HEK293 (cell line): ENCODE data around the gene APEX1.
A peak's percentile ranks its signal among the peaks of the same experiment; 100 is the strongest.

Source experiments
- CTCF ChIA-PET: fragments of 350-600 bp; formaldehyde crosslinking; extraction: SDS; loops from one replicate; lab custom pipeline; 2021; ENCODE audit warnings: antibody characterized with exemption; lab: Yijun Ruan, JAX
- POLR2A ChIA-PET: fragments of 300-600 bp; formaldehyde crosslinking; extraction: SDS; loops from one replicate; lab custom pipeline; 2020; ENCODE audit warnings: antibody characterized with exemption, inconsistent platforms; lab: Yijun Ruan, JAX
- H3K27ac ChIP-seq: fragments of 200-500 bp; sonication (Bioruptor generic); 2 replicates; pipeline ENCODE4 v1.5.1; 2014; ENCODE audit warnings: low read depth, low read length, control low read depth, inconsistent platforms; ENCODE audit errors: extremely low read depth
- H3K36me3 ChIP-seq, 2 experiments: fragments of 200-500 bp in 1 of 2; sonication (Bioruptor generic) in 1 of 2; 1 replicate in 1 of 2; 2 replicates in 1 of 2; pipeline ENCODE4 v1.5.1; 2014 to 2017; ENCODE audit warnings: inconsistent platforms in 2 of 2, low read length in 2 of 2; ENCODE audit not compliant: control insufficient read depth in 2 of 2, insufficient read depth in 1 of 2
- H3K4me1 ChIP-seq: fragments of 200-500 bp; sonication (Bioruptor generic); 2 replicates; pipeline ENCODE4 v1.5.1; 2014; ENCODE audit warnings: mild to moderate bottlenecking, low read length, inconsistent platforms; ENCODE audit not compliant: control insufficient read depth, insufficient read depth
- H3K4me3 ChIP-seq: 2 replicates; pipeline ENCODE4 v1.5.1; 2011; ENCODE audit warnings: low read depth, mild to moderate bottlenecking, control low read depth, low read length, moderate library complexity
- H3K9me3 ChIP-seq: fragments of 200-500 bp; sonication (Bioruptor generic); 2 replicates; pipeline ENCODE4 v1.5.1; 2014; ENCODE audit warnings: low read depth, low read length, inconsistent platforms; ENCODE audit not compliant: control insufficient read depth, insufficient read depth
- PRDM10 ChIP-seq: fragments of 450-650 bp; formaldehyde crosslinking; IDR thresholded peaks from 2 replicates; pipeline ENCODE4 v1.5.1; 2016; ENCODE audit warnings: missing biosample characterization, missing genetic modification characterization
- SP2 ChIP-seq: fragments of 450-650 bp; formaldehyde crosslinking; IDR thresholded peaks from 2 replicates; pipeline ENCODE4 v1.5.1; 2016; ENCODE audit warnings: missing biosample characterization, missing genetic modification characterization
- ZBTB17 ChIP-seq: fragments of 450-650 bp; formaldehyde crosslinking; IDR thresholded peaks from 2 replicates; pipeline ENCODE4 v1.5.1; 2016; ENCODE audit warnings: missing biosample characterization, missing genetic modification characterization
- ZNF121 ChIP-seq: fragments of 450-650 bp; formaldehyde crosslinking; IDR thresholded peaks from 2 replicates; pipeline ENCODE4 v1.5.1; 2016; ENCODE audit warnings: missing biosample characterization, missing genetic modification characterization
- ZNF223 ChIP-seq: fragments of 450-650 bp; formaldehyde crosslinking; IDR thresholded peaks from 2 replicates; pipeline ENCODE4 v1.5.1; 2016; ENCODE audit warnings: missing biosample characterization, missing genetic modification characterization
- ZNF23 ChIP-seq: fragments of 450-650 bp; formaldehyde crosslinking; IDR thresholded peaks from 2 replicates; pipeline ENCODE4 v1.5.1; 2016; ENCODE audit warnings: missing biosample characterization, missing genetic modification characterization, borderline replicate concordance
- ZNF37A ChIP-seq: fragments of 450-650 bp; IDR thresholded peaks from 2 replicates; pipeline ENCODE4 v1.5.1; 2018; ENCODE audit warnings: missing biosample characterization, missing genetic modification characterization
- ZNF513 ChIP-seq: fragments of 450-650 bp; IDR thresholded peaks from 2 replicates; pipeline ENCODE4 v1.5.1; 2018; ENCODE audit warnings: missing biosample characterization, missing genetic modification characterization
- ZNF580 ChIP-seq: fragments of 450-650 bp; formaldehyde crosslinking; IDR thresholded peaks from 2 replicates; pipeline ENCODE4 v1.5.1; 2016; ENCODE audit warnings: missing biosample characterization, missing genetic modification characterization
- ZNF707 ChIP-seq: fragments of 450-650 bp; formaldehyde crosslinking; IDR thresholded peaks from 2 replicates; pipeline ENCODE4 v1.5.1; 2016; ENCODE audit warnings: missing biosample characterization, missing genetic modification characterization

The APEX1 gene

GRCh38 chr14:20429801-20430669, 25.0 kb upstream of the APEX1 start (continued):
- TF ChIP-seq PRDM10 (tag by site-specific recombination) (no peak), ZNF223 (tag by site-specific recombination) (no peak), ZNF707 (tag by site-specific recombination) (no peak)

- ChIA-PET POLR2A (interaction anchor here (0.6 to 1.9 kb wide), 3 partner anchors 20 to 24 kb away, joined by 3 to 5 read pairs (median 3); partner anchors contain the start of genes APEX1, OSGEP and TEP1), CTCF (no interaction called here)
These were observed 20.1 kb upstream of the APEX1 start for GRCh38 chr14:20434701-20435581.

More at GRCh38 chr14:20434701-20435581, 20.1 kb upstream of the APEX1 start:
- H3K9me3 ChIP-seq = no peaks in the 10 kb centered on the region
- H3K27ac ChIP-seq = no peak overlapping the region
- H3K4me3 ChIP-seq = no peak overlapping the region
- TF ChIP-seq ZNF37A (no peak), ZNF513 (0 out of 2 replicates have a peak, but pooled peaks have one; percentile 42), SP2 (tag by site-specific recombination) (no peak), ZNF580 (tag by site-specific recombination) (no peak), PRDM10 (tag by site-specific recombination) (no peak), ZNF121 (tag by site-specific recombination) (no peak), ZNF23 (tag by site-specific recombination) (no peak), ZBTB17 (tag by site-specific recombination) (no peak)
- H3K4me1 ChIP-seq = no peaks in the 10 kb centered on the region
- no peaks in the 10 kb centered on the region for H3K36me3 ChIP-seq
